Measurements from ENCODE around the gene IFNGR2.
"Not testable (repeated sequence)": the region's sequence is repeated elsewhere in the genome, so short reads cannot be mapped to it uniquely, and the experiment has no call there.

Gene IFNGR2

GRCh38 chr21:33403786-33404585, 773 bp downstream of the IFNGR2 start:
- DNase-seq = peak; percentile 46

DNA sequence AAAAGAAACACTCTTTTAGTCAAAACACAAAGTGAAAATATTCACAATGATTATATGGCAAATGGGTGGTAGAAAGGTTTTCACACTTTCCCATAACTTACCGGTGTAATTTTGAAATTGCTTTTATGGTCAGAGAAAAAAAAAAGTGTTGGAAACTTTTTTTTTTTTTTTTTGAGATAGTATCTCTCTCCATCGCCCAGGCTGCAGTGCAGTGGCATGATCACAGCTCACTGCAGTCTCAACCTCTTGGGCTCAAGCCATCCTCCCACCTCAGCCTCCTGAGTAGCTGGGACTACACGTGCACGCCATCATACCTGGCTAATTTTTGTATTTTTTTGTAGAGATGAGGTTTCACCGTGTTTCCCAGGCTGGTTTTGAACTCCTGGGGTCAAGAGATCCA, 3.3 kb downstream of the IFNGR2 start:
- no peak for DNase-seq

DNA sequence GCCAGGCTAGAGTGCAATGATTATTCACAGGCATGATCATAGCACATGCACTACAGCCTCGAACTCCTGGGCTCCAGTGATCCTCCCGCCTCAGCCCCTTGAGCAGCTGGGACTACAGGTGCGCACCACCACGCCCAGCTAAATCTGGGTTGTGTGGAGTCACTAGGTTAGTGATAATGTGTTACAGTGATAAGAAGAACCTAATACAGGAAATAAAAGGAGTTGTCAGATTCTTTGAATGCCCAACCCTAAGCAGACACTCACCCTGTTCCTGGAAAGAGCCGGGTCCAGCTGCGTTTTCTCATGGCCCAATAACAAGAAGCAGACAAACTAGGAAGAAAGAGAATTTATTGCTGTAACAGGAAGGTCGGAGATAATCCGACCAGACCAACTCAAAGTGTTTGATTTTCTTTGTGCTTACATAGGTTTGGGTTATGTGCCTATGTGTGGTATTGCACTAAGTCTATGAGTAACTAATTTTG, 8.8 kb downstream of the IFNGR2 start:
- no peak for DNase-seq

GRCh38 chr21:33412439-33412831, 9.2 kb downstream of the IFNGR2 start:
- DNase-seq = not testable (repeated sequence)

- no peak for DNase-seq
These were observed 9.8 kb downstream of the IFNGR2 start for GRCh38 chr21:33412832-33413519.

DNA sequence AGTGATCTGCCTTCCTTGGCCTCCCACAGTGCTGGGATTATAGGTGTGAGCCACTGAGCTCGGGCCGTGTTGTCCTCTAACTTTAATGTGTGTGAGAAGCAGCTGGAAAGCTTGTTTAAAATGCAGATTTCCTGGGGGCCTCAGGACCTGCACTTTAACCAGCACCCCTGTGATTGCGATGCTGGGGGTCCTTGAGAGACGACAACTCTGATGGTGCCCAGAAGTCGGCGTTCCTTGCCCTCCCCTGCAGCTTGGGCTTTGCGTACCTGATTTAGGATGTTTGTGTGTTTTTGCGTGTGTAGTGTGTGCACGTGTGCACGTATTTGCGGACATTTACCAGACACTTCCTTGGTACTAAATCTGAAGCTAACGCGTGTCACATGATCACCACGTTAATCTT, 10.9 kb downstream of the IFNGR2 start:
- no peak for DNase-seq

DNA sequence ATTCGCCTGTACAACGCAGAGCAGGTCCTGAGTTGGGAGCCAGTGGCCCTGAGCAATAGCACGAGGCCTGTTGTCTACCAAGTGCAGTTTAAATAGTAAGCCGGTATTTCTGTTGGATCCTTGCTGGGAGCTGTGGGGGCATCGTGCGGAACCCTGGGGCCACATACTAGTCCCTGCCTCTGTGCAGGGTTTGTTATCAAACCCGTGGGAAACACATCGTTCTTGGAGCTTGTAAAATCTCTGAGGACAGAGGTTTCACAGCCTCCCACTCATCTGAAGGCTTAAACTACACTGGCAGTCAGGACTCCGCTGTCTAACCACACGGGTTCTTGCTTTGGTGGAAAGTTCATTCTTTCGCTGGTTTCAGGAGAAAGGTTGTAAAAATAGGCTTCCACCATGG, 11.7 kb downstream of the IFNGR2 start:
- DNase-seq = no peak

DNA sequence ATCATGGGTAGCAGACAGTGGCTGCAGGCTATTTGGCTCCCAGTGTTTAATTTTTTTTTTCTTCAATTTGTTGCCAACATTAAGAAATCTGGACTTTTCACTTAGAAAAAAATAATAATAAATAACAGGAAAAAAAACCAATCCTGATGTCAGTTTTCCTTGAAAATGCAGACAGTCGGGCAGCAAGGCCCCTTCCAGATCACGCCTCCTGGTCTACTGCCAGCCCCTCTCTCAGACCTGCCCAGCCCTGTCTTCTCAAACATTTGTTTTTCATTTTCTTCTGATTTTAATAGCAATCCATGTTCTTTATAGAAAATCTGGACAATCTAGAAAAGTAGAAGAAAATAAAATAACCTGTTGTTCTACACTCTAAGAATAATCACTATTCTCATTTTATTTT, 15.5 kb downstream of the IFNGR2 start:
- no peak for DNase-seq

DNA sequence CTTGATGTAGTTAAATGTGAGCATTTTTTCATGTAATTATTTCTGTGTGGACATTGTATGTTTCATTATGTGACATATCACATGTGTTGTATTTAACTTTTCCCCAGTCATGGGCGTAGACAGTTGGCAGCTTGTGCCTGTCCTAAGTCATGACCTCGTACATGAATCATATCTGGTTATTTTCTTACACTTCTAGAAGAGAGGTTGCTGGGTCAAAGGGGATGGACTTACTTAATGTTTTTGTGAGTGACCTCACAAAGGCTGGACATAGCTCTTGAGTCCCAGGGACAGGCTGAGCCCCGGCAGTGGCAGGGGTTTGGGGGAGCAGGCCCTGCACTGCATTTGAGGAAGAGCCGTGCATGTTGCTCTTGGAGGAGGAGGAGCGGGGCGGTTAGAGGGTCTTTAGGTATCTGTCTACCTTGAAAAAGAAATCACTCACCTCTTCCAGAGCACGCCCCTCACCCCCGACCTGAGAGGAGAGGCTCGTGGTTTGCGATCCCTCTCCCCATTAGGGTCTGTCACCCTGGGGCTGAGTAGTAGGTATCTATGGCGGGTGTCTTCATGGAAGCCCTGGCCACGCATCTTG, 16.4 kb downstream of the IFNGR2 start:
- DNase-seq = no peak

DNA sequence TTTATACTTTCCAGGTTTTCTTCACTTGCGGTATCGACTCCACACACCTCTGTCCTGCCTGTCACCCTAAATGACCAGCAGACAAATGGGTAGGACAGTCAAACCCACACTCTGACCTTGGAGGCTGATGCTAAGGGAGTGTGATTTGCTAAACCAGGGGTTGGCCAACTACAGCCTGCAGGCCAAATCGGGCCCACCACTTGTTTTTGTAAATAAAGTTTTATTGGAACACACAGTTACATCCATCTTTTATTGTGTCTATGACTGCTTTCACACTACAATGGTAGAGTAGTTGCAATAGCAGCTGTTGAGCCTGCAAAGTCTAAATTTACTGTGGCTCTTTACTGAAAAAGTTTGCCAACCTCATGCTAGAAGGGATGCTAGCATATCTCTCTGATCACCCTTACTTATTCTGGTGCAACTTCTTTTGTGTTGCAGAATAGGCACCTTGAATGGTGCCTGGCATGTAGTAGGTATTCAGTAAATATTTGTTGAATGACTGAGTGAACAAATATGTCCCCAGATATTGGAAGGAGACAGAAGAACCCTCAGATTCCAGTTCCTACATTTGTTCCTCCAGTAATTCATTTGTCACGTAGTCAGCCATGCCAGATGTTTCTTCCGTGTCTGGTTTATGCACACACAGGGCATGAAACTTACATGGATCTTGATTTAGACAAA, 18.6 kb downstream of the IFNGR2 start:
- DNase-seq = no peak

DNA sequence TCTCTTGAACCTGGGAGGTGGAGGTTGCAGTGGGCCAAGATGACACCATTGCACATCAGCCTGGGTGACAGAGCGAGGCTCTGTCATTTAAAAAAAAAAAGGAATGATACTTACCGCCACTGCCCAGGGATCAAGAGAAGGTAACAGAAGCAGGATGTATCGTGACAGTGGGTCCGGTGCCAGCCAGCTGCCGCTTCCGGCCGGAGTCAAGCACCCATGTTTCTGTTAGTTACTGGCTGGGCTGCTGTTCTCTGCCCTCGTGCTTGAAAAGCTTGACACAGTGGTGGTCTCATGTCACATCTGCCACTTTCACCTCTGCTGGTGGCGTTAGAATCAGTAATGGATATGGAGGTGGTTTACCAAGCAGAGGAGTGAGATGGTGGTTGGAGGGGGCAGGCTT, 21.0 kb downstream of the IFNGR2 start:
- DNase-seq = no peak

GRCh38 chr21:33425825-33426224, 22.6 kb downstream of the IFNGR2 start:
- DNase-seq = no peak

GRCh38 chr21:33427051-33427450, 23.8 kb downstream of the IFNGR2 start:
- no peak for DNase-seq

- no peak for DNase-seq
These were observed 25.5 kb downstream of the IFNGR2 start for GRCh38 chr21:33428669-33429068.

DNA sequence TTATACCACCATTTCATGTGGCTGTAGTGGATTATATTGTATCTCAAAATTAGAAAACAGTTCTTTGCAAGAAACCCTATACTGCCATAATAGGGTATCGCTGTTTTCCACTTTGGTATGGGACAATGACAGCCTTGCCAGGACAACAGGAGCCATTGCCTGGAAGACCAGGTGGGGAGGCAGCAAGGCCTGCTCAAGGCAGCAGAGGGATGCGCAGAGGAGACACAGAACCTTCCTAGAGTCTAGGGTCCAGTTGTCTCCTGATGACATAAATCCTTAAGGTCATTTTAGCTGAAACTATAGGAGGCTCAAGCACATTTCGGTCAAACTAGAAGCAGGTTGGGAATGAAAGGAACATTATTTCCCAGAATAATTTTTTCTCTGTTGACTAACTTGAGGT, 27.6 kb downstream of the IFNGR2 start:
- DNase-seq = no peak

DNA sequence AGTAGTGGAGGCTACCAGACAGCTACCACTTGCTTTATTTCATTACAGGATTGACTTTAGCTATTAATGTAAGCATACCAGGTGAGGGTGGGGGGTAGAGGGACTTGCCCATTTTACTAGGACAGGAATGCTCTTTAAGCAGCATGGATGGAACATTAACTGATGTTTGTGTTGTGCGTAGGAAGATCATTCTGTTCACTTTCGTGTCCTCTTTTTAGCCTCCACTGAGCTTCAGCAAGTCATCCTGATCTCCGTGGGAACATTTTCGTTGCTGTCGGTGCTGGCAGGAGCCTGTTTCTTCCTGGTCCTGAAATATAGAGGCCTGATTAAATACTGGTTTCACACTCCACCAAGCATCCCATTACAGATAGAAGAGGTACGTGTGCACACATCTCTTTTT, 29.3 kb downstream of the IFNGR2 start:
- DNase-seq = no peak

GRCh38 chr21:33433001-33433400, 29.8 kb downstream of the IFNGR2 start:
- DNase-seq = no peak

- DNase-seq = no peak
These were observed 30.4 kb downstream of the IFNGR2 start for GRCh38 chr21:33433425-33434114.

- DNase-seq = no peak
These were observed 31.7 kb downstream of the IFNGR2 start for GRCh38 chr21:33434770-33435360.

DNA sequence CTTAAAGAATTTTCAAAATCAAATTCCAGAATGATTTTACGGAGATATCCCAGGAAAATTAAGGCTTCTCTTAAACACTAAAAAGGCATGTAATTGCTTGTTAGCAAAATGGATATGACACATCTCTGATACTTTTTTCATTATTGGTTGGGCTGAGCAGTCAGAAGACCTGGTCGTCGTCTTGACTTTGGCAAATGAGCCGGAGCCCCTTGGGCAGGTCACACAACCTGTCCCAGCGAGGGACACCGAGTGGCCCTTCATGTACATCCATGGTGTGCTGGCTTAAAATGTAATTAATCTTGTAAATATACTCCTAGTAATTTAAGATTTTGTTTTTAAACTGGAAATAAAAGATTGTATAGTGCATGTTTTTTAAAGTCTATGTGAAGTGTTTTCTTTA, 33.9 kb downstream of the IFNGR2 start:
- no peak for DNase-seq

- DNase-seq = peak; percentile 93
These were observed 38.6 kb downstream of the IFNGR2 start for GRCh38 chr21:33441489-33442477.

Measured in NCI-H345 (cell line).